NCI-H2227 (cell line): Measurements from ENCODE around the gene KLKB1.
"Not testable (repeated sequence)": the region's sequence is repeated elsewhere in the genome, so short reads cannot be mapped to it uniquely, and the experiment has no call there.

Experiments used
- DNase-seq: peaks from one replicate; lab custom pipeline; 2025; ENCODE audit not compliant: unreplicated experiment; lab: John Stamatoyannopoulos, UW

The KLKB1 gene

DNA sequence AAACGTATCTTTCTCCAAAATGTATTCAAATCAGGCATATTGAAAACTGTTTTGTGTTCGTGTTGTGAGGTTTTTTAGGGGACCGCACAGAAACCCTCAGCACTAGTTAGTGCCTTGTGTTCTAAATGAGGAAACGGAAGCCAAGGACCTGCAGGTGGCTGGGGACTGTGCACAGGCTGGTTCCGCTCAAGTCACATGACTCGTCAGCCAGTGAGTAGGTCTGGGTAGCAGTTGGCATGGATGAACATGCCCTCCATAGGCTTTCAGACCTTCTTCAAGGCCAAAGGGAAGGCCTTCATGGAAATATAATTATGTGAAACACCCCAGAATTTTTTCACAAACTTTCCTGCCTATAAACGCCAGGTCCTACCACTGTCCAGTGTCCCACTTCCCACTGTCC is 37.4 kb downstream of the KLKB1 start:
- no peak for DNase-seq

DNA sequence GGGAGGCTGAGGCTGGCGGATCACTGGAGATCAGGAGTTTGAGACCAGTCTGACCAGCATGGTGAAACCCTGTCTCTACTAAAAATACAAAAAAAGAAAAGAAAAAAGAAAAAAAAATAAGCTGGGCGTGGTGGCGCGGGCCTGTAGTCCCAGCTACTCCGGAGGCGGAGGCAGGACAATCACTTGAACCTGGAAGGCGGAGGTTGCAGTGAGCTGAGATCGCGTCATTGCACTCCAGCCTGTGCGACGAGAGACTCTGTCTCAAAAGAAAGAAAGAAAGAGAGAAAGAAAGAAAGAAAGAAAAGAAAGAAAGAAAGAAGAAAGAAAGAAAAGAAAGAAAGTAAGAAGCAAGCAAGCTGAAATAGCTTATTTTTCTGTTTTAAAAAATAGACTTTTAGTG is 37.9 kb downstream of the KLKB1 start:
- not testable (repeated sequence) for DNase-seq

- DNase-seq: no peak
Observed at GRCh38 chr4:186265683-186266652, 38.7 kb downstream of the KLKB1 start, which contains the start of gene F11. F11 (plus strand) TSS chr4:186266189; CDS start chr4:186267137, 948 bp downstream.

GRCh38 chr4:186266729-186267456 is 39.6 kb downstream of the KLKB1 start:
- DNase-seq: no peak

DNA sequence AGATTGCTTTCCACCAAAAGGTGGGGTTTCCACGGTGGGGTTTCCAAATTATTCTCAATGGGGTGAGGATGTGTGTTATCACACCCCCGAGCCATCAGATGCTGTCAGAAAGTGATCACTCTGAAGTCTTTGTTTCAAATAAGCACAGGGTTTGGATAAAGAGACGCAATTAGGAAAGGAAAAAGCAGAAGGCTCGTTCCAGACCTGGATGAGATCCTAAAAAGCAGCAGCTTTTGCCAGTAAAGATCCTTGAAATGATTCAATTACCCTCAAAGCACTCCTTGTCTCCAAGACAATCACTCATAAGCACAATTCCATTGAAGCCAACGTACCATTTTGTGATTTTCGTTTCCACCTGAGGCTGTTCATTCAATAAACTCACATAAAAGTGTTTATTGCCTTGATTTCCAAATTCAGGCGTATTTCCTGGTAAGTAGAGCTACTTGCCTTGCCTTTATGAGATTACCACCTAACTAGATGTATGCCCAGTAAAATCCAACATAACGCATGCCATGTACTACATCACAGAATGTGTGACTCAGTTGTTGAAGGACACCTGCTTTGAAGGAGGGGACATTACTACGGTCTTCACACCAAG is 43.9 kb downstream of the KLKB1 start:
- DNase-seq: no peak

GRCh38 chr4:186272699-186273391 is 45.5 kb downstream of the KLKB1 start:
- DNase-seq: no peak

- DNase-seq: not testable (repeated sequence)
Observed at GRCh38 chr4:186273392-186273789, 46.1 kb downstream of the KLKB1 start.

GRCh38 chr4:186283311-186283710 is 56.0 kb downstream of the KLKB1 start:
- DNase-seq: no peak

DNA sequence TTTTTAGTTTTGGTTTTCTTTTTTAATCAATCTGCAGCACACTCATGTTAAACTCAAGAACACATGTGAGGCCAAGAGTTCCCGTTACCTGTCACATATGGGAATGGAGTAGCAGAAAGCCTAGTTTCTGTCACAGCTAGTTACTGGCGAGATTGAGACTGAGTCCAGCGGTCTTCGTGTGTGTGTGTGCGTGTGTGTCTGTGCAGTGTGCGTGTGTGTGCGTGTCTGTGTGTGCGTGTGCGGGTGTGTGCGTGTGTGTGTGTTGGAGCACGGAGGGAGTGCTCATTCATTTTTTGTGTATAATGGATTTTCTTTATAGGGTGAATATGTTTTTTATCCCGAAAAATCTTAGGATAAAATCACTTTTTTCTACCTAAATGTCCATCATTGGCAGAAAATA is 57.8 kb downstream of the KLKB1 start:
- no peak for DNase-seq

DNA sequence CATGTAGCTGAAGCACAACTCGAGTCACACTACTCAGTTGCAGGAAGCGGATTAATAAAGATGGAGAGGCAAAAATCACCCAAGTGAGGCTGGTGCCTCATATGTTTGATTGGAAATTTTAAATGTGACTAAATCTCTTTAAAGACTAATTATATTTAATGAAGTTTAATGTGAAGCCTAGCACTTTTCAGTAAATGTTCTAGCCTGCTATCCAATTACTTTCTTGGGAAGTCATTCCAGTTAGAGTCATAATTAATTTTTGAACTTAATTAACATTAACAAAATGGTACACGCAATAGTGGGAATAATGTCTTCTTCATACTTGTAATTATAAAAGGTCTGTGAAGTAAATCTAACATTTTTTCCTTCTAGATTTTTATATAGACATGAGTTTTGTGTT is 59.3 kb downstream of the KLKB1 start:
- no peak for DNase-seq

DNA sequence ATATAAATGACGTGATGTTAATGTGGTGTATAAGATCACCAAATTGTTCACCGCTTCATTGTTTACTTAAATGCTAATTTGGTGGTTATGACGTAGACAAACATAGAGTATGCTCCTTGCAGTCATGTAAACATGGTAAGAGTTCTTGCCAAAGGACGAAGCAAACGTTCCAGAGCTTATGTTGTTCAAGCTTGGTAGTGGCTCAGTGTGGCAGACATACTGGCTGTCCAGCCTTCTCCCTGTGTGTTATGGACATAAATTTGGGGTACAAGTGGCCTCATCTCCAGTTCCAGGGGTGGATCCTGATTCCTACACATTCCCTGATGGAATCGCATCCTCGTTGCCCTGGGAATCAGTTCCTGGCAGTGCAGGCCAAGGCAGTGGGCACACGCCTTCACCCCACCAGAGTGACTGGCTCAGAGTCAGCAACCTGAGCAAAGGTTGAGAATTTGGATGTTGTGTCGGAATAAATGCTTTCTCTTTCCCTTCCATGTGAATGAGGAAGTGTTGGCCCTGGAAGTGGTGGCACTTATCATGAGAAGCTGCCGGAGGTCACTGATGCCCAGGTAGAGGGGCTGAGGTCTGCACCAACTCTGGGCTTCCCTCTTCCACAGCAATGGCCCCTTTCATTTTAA is 64.1 kb downstream of the KLKB1 start:
- no peak for DNase-seq

GRCh38 chr4:186294160-186294559 is 66.9 kb downstream of the KLKB1 start:
- no peak for DNase-seq

- DNase-seq: no peak
Observed at GRCh38 chr4:186296481-186296880, 69.2 kb downstream of the KLKB1 start.

DNA sequence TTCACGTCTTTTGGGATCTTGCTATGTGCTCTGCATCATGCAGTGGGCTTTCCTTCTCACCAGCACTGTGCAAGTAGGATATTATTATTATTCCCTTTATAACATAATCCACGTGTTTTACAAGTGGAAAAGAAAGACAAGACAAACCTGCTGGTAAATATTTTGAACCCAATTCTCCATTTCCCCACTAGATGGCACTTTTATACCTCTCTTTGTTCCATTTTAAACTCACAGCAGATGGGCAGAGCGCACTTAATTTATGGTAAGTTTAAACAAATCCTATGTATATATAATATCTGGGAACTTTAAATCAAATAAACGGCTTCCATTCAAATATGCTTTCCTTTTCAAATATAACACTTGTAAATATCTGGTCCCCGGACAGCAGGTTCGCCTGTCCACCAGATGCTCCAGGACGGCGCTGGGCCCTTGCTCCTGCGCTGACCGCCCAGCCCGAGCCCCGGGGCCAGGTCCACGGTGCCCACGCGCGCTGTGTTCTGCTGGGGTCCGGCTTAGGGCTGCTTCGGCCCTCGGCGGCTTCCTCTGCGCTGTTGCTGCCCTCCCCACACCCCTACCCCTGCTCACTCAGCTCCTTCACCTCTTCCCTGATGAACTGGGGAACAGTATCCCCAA is 69.8 kb downstream of the KLKB1 start:
- DNase-seq: peak; percentile 28

GRCh38 chr4:186298031-186298647 is 70.8 kb downstream of the KLKB1 start:
- no peak for DNase-seq

DNA sequence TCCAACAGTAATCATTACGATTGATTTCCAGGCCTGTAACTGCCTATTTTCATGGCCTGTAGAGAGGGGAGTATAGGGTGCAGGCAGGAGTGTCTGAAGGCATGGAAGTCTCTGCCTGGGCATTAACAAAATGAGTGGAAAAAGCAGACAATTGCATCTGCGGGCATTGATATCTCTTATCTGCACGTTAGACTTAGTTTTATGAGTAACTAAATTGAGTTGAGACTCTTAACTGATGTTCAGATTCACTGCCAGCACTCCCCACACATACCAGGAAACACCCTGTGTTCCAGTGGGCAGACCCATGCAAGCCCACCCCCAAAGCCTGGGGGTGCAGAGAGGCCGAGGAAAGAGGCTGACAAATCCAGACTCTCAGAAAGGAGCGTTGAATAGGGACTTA is 72.0 kb downstream of the KLKB1 start:
- no peak for DNase-seq

GRCh38 chr4:186300659-186301390 is 73.5 kb downstream of the KLKB1 start:
- no peak for DNase-seq

GRCh38 chr4:186304216-186304615 is 76.9 kb downstream of the KLKB1 start:
- DNase-seq: no peak
